Measurements from ENCODE around the gene AIFM2. TPM values are rescaled to one million over a fixed set of nuclear protein-coding genes. Genes with fewer than 3 reads are reported as not detected.
A peak's percentile ranks its signal among the peaks of the same experiment; 100 is the strongest.

AIFM2 gene
- total and polyA plus RNA-seq, 4 experiments from 2014 or later, result 0.68 to 5.8 (median 3.7) TPM

GRCh38 chr10:70148516-70148915, 15.9 kb upstream of the AIFM2 start:
- Histone ChIP-seq H3K4me1 (ENCODE audit: insufficient read depth, low read length) (peaks cover 27% of the 10 kb centered on the region), H3K4me3 (ENCODE audit: low read length in 2 of 2) (no peak overlapping the region), H3K9me3 (ENCODE audit: control insufficient read depth in 1 of 2, low read length in 2 of 2) (no peaks in the 10 kb centered on the region), H3K36me3 (ENCODE audit: insufficient read depth, low read length) (peaks cover 38% of the 10 kb centered on the region), H3K27ac (ENCODE audit: low read depth, low read length) (no peak overlapping the region), H3K27me3 (ENCODE audit: insufficient read depth, low read length) (no peaks in the 10 kb centered on the region)
- peaks cover 32 to 50% of the 10 kb centered on the region in 2 donors for H3K36me3 Mint-ChIP-seq
- DNase-seq, result no peak
- no peaks in the 10 kb centered on the region for H3K9me3 Mint-ChIP-seq
- peak overlapping the region in 1 of 8 donors; percentile 52 for H3K4me3 Mint-ChIP-seq
- POLR2A ChIA-PET (ENCODE audit: partially characterized antibody), result interaction anchor here (2.7 kb wide), 1 partner anchor 21 kb away, joined by 13 read pairs; the partner anchor contains the start of gene SAR1A
- peak overlapping the region in 1 of 7 donors; percentile 74 for H3K27ac Mint-ChIP-seq
- no peaks in the 10 kb centered on the region for H3K27me3 Mint-ChIP-seq
- H3K4me1 Mint-ChIP-seq, result peaks cover 10 to 28% (median 22%) of the 10 kb centered on the region in 4 donors
- intact Hi-C loops (cut with micrococcal nuclease), result no loop called here
- CTCF ChIA-PET (ENCODE audit: partially characterized antibody), result interaction anchor here (1.6 to 7.9 kb wide), 3 partner anchors 20 to 31 kb away, joined by 3 to 153 read pairs (median 106); partner anchors contain the start of gene SAR1A

GRCh38 chr10:70147259-70147625, 14.6 kb upstream of the AIFM2 start:
- peak overlapping the region in 1 of 2 donors; percentile 87 for H3K4me3 ChIP-seq (ENCODE audit: low read length in 2 of 2)
- Mint-ChIP-seq H3K27me3 (no peaks in the 10 kb centered on the region), H3K9me3 (no peaks in the 10 kb centered on the region), H3K36me3 (peaks cover 19 to 37% of the 10 kb centered on the region in 2 donors), H3K4me1 (peaks cover 14 to 38% (median 30%) of the 10 kb centered on the region in 4 donors), H3K4me3 (peak overlapping the region; percentile 85 to 93 (median 90)), H3K27ac (peak overlapping the region; percentile 92 to 99 (median 98))
- H3K4me1 ChIP-seq (ENCODE audit: insufficient read depth, low read length), result peaks cover 33% of the 10 kb centered on the region
- DNase-seq, result no peak
- CTCF ChIA-PET (ENCODE audit: partially characterized antibody), result interaction anchor here (0.6 to 7.9 kb wide), 35 partner anchors 9 to 455 kb away, joined by 3 to 153 read pairs (median 8); partner anchors contain the start of genes EIF4EBP2, PRF1 and SAR1A
- intact Hi-C loops (cut with micrococcal nuclease), result loop anchor here (1.0 kb wide), 3 partner anchors 52 to 217 kb away; no protein-coding TSS in a partner anchor
- no peaks in the 10 kb centered on the region for H3K27me3 ChIP-seq (ENCODE audit: insufficient read depth, low read length)
- peak overlapping the region; percentile 78 for H3K27ac ChIP-seq (ENCODE audit: low read depth, low read length)
- H3K36me3 ChIP-seq (ENCODE audit: insufficient read depth, low read length), result peaks cover 25% of the 10 kb centered on the region
- no peaks in the 10 kb centered on the region for H3K9me3 ChIP-seq (ENCODE audit: control insufficient read depth in 1 of 2, low read length in 2 of 2)
- POLR2A ChIA-PET (ENCODE audit: partially characterized antibody), result interaction anchor here (1.4 to 5.3 kb wide), 6 partner anchors 22 to 257 kb away, joined by 4 to 119 read pairs (median 24); partner anchors contain the start of genes EIF4EBP2 and SAR1A

DNA sequence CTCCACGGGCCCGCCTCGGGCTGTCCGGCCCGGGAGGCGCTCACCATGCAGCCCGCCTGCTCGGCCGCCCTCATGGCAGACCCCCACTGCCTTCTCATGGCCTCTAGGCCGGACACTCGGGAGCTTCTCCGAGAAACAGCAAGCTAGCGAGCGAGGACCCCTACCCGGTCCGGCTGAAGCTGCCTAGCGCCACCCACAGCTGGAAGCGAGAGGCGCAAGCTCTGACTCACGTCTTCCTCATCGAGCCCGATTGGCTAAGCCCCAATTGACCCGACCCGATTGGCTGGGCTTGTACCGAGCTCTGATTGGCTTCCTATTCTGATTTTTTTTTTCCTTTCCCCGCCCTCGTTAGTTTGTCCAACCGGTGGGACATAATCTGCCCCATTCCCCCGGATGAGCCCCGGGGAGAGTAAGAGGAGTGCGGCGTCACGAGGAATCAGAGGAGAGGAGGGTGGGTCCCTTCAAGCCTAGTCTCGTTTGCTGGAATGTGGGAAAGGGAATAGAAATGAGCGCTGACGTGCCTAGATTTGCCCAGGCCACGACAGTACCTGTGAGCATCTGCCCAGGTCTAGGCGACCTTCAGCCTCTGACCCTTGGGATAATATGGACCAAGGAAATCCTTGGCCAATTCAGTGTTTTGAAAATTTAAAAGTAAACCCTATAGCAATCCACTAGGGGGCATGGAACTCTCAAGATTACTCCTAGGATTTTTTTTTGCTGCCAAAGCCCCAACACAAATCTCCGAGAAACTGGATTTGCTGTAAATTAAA, 14.0 kb upstream of the AIFM2 start, which contains the start of gene TYSND1:
Gene TYSND1, minus strand, starts transcription at position 212 of the 770 bp plus-strand sequence. Its CDS starts 114 bp downstream, at position 98.
- ChIA-PET POLR2A (ENCODE audit: partially characterized antibody) (interaction anchor here (0.6 to 5.3 kb wide), 20 partner anchors 8 to 258 kb away, joined by 3 to 119 read pairs (median 6); partner anchors contain the start of genes EIF4EBP2, PPA1 and SAR1A), CTCF (ENCODE audit: partially characterized antibody) (interaction anchor here (0.6 to 7.9 kb wide), 48 partner anchors 9 to 456 kb away, joined by 3 to 153 read pairs (median 7); partner anchors contain the start of genes EIF4EBP2, PPA1, PRF1 and SAR1A)
- peaks cover 33% of the 10 kb centered on the region for H3K4me1 ChIP-seq (ENCODE audit: insufficient read depth, low read length)
- peak within 1 kb of the TSS; percentile 50 to 87 for H3K4me3 ChIP-seq (ENCODE audit: low read length in 2 of 2)
- peaks cover 19% of the 10 kb centered on the region for H3K36me3 ChIP-seq (ENCODE audit: insufficient read depth, low read length)
- peaks cover 13 to 41% (median 32%) of the 10 kb centered on the region in 4 donors for H3K4me1 Mint-ChIP-seq
- peak within 1 kb of the TSS; percentile 90 to 93 (median 91) for H3K4me3 Mint-ChIP-seq
- H3K27ac Mint-ChIP-seq, result peak within 1 kb of the TSS; percentile 92 to 99 (median 98)
- no peaks in the 10 kb centered on the region for H3K27me3 ChIP-seq (ENCODE audit: insufficient read depth, low read length)
- peaks cover 14 to 31% of the 10 kb centered on the region in 2 donors for H3K36me3 Mint-ChIP-seq
- intact Hi-C loops (cut with micrococcal nuclease), result loop anchor here (1.0 kb wide), 8 partner anchors 24 to 258 kb away; partner anchors contain the start of genes EIF4EBP2, PPA1 and SAR1A
- peak within 1 kb of the TSS; percentile 78 for H3K27ac ChIP-seq (ENCODE audit: low read depth, low read length)
- H3K27me3 Mint-ChIP-seq, result no peaks in the 10 kb centered on the region
- no peaks in the 10 kb centered on the region for H3K9me3 Mint-ChIP-seq
- no peaks in the 10 kb centered on the region for H3K9me3 ChIP-seq (ENCODE audit: control insufficient read depth in 1 of 2, low read length in 2 of 2)
- peak; percentile 90 to 96 (median 91) for DNase-seq

GRCh38 chr10:70145666-70146488, 13.3 kb upstream of the AIFM2 start:
- no peaks in the 10 kb centered on the region for H3K27me3 Mint-ChIP-seq
- POLR2A ChIA-PET (ENCODE audit: partially characterized antibody), result interaction anchor here (1.0 to 5.3 kb wide), 19 partner anchors 9 to 259 kb away, joined by 3 to 119 read pairs (median 7); partner anchors contain the start of genes EIF4EBP2, PPA1 and SAR1A
- H3K9me3 Mint-ChIP-seq, result no peaks in the 10 kb centered on the region
- H3K4me3 ChIP-seq (ENCODE audit: low read length in 2 of 2), result peak overlapping the region; percentile 50 to 87
- peaks cover 13% of the 10 kb centered on the region for H3K36me3 ChIP-seq (ENCODE audit: insufficient read depth, low read length)
- DNase-seq, result peak; percentile 76 to 85 (median 79)
- peaks cover 33% of the 10 kb centered on the region for H3K4me1 ChIP-seq (ENCODE audit: insufficient read depth, low read length)
- peak overlapping the region; percentile 77 to 99 (median 94) for H3K27ac Mint-ChIP-seq
- peaks cover 11 to 41% (median 30%) of the 10 kb centered on the region in 4 donors for H3K4me1 Mint-ChIP-seq
- H3K27me3 ChIP-seq (ENCODE audit: insufficient read depth, low read length), result no peaks in the 10 kb centered on the region
- CTCF ChIA-PET (ENCODE audit: partially characterized antibody), result interaction anchor here (0.7 to 7.9 kb wide), 47 partner anchors 8 to 260 kb away, joined by 3 to 153 read pairs (median 7); partner anchors contain the start of genes EIF4EBP2, PPA1 and SAR1A
- peak overlapping the region; percentile 78 for H3K27ac ChIP-seq (ENCODE audit: low read depth, low read length)
- no peaks in the 10 kb centered on the region for H3K9me3 ChIP-seq (ENCODE audit: control insufficient read depth in 1 of 2, low read length in 2 of 2)
- H3K4me3 Mint-ChIP-seq, result peak overlapping the region; percentile 90 to 93 (median 91)
- intact Hi-C loops (cut with micrococcal nuclease), result loop anchor here (1.0 kb wide), 6 partner anchors 24 to 258 kb away; partner anchors contain the start of genes EIF4EBP2, PPA1 and SAR1A
- H3K36me3 Mint-ChIP-seq, result peaks cover 9 to 24% of the 10 kb centered on the region in 2 donors

- H3K4me3 ChIP-seq (ENCODE audit: low read length in 2 of 2), result peak overlapping the region; percentile 6 to 87
- H3K36me3 ChIP-seq (ENCODE audit: insufficient read depth, low read length), result peaks cover 7% of the 10 kb centered on the region
- no peaks in the 10 kb centered on the region for H3K9me3 ChIP-seq (ENCODE audit: control insufficient read depth in 1 of 2, low read length in 2 of 2)
- H3K4me1 ChIP-seq (ENCODE audit: insufficient read depth, low read length), result peaks cover 33% of the 10 kb centered on the region
- ChIA-PET CTCF (ENCODE audit: partially characterized antibody) (interaction anchor here (0.6 to 7.9 kb wide), 19 partner anchors 11 to 1017 kb away, joined by 3 to 153 read pairs (median 13); partner anchors contain the start of genes PPA1 and SAR1A), POLR2A (ENCODE audit: partially characterized antibody) (interaction anchor here (1.4 to 5.3 kb wide), 12 partner anchors 9 to 259 kb away, joined by 3 to 119 read pairs (median 14); partner anchors contain the start of genes EIF4EBP2, PPA1 and SAR1A)
- peak overlapping the region in 6 of 7 donors; percentile 59 to 92 (median 82) for H3K27ac Mint-ChIP-seq
- H3K36me3 Mint-ChIP-seq, result peaks cover 9 to 24% of the 10 kb centered on the region in 2 donors
- peak in 1 of 5 donors; percentile 7 for DNase-seq
- peak overlapping the region; percentile 75 to 91 (median 86) for H3K4me3 Mint-ChIP-seq
- intact Hi-C loops (cut with micrococcal nuclease), result loop anchor here (1.0 kb wide), 1 partner anchor 29 kb away; no protein-coding TSS in a partner anchor
- no peaks in the 10 kb centered on the region for H3K9me3 Mint-ChIP-seq
- H3K27ac ChIP-seq (ENCODE audit: low read depth, low read length), result peak overlapping the region; percentile 78
- no peaks in the 10 kb centered on the region for H3K27me3 ChIP-seq (ENCODE audit: insufficient read depth, low read length)
- H3K27me3 Mint-ChIP-seq, result no peaks in the 10 kb centered on the region
- peaks cover 11 to 44% (median 30%) of the 10 kb centered on the region in 4 donors for H3K4me1 Mint-ChIP-seq
Measured at GRCh38 chr10:70145166-70145665, 12.6 kb upstream of the AIFM2 start.

All from CD4-positive, alpha-beta memory T cell (primary cell).